IPS-NIHi7 (cell line): ENCODE results near the gene MED27.

Source experiments
- DNase-seq: peaks from one replicate; pipeline ENCODE4 v3.0.0; 2012; ENCODE audit warnings: mixed read lengths; ENCODE audit errors: extremely low spot score

The MED27 gene

GRCh38 chr9:131811405-131811804, 268.3 kb downstream of the MED27 start:
- no peak for DNase-seq

- no peak for DNase-seq
Observed at GRCh38 chr9:131810351-131811170, 269.1 kb downstream of the MED27 start.
